GM21390 (cell line): Measurements from ENCODE around the gene GPR180.

ENCODE experiments used
- ATAC-seq: cut with Tn5 transposase; IDR thresholded peaks from one replicate; pipeline ENCODE4 v1.9.1; 2021; ENCODE audit not compliant: unreplicated experiment

Gene GPR180

DNA sequence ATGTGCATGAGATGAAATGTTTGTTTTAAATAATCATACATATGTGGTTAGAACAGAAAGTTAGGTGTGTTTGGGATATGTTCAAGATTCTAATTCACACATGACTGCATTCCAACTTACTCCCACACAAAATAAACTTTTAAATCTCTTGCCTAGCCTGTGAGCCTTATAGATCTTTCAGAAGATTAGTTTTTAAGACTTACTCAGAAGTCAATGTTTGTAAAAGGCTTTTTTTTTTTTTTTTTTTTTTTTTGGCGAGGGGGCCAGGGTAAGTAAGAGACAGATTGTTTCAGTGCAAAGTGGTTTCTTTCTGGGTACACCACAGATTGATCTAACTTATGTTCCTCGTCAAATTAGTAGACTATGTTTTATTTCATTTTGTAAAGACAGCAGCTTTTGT, 39.1 kb downstream of the GPR180 start:
- no peak for ATAC-seq

DNA sequence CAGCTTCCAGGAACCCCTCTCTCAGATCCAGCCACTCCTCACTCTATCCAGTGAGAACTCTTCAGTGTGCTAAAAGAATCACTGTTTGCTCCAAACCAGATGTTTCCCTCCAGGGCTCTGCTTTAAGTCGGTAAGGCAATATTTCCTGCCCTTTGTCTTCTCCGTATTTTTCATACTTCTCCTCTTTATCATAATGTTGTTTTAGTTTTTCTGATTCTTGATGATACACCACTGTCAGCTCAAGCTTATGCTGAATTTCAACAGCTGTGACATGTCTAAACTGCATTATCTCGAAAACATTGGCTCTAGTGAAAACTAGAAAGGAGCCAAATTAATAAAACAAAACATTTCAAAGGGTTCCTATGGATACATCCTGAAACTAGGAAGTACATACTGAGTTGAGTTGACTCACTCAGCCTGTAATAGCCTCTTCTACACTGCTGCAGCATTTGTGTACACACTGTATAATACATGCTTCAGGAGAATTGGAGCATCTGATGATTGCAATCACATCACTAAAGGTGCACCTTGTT, 39.8 kb downstream of the GPR180 start:
- no peak for ATAC-seq

DNA sequence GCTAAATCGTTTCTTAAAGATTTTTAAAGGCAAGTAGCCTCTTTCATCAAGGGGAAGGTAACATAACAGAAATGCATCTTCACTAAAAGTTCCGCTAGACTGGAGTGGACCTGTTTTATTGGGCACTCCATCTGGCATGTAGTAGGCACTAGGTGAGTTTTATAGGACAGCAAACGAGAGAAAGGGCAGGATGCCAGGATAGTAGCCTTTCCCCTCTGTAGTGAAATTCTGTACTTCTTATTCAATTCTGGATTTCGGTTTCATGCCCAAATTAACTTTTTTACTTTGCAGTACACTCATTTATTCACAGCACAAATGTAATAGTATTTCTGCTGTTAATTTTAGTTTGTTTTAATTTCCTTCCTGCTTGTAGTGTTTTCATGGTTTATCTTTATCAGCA, 45.2 kb downstream of the GPR180 start:
- ATAC-seq, result peak; percentile 82

DNA sequence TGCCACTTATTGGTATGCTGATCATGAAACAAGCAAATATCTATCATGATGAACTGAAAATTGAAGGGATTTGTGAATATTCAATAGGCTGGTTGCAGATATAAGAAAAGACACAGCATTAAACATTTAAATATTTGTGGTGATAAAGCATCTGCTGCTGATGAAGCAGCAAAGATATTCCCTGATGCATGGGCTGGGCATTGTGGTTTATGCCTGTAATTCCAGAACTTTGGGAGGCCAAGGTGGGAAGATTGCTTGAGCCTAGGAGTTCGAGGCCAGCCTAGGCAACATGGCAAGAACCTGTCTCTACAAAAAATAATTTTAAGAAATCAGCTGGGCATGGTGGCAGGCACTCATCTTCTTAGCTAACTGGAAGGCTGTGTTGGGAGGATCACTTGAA, 54.5 kb downstream of the GPR180 start:
- ATAC-seq, result no peak

DNA sequence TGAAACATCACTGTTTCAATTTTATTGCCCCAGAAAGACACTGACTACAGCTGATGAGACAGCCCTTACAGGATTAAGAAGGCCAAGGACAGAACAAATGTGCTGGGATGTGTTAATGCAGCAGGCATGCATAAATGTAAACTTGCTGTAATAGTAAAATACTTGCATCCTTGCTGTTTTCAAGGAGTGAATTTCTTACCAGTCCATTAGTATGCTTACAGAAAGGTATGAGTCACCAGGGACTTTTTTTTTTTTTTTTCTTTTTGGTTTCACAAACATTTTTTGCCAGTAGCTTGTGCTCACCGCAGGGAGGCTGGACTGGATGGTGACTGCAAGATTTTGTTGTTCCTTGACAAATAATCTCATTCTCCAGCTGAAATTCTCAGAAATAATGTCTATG, 55.1 kb downstream of the GPR180 start:
- peak; percentile 87 for ATAC-seq

DNA sequence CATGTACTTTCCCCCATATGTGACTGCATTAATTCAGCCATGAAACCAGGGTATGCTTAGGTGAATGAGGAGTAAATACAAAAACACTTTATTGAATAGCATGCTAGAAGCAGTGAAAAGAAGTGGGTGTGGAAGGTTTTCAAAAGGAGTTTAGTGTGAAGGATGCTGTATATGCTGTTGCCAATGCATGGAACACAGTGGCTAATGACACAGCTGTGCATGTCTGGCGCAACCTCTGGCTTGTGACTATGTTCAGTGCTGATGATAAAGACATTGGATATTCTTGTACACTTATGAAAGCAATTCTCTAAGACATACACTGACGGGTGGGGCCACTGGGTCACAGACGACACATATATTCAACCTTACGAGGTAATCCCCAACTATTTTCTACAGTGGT, 55.5 kb downstream of the GPR180 start:
- peak; percentile 31 for ATAC-seq

DNA sequence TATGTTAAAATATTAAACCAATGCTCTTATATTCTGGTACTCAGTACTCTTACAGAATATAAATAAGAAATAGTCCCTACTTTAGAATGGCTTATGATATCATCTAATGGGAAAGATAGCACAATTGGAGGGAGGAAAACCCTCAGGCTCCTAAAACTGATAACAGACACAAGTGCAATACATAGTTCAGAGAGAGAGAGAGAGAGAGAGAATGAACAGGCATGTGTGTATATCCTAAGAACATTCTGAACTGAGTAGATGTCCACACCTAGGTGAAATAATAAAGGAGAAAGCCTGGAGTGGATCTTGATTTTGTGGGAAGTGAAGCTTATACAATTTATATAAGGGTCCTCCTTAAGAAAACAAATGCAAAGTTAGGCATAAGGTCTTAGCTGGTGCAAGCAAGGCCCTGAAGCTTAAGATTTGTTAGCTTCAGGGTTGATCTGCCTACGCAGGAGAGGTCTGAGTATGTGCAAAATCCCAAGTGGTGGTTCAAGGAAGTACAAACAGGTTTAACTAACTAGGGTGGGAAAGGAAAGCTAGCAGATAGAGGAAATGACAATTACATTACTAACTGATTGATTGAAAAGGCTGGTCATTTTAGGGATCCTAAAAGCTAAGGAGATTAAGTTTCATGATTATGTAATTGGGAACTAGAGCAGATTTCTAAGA, 57.4 kb downstream of the GPR180 start:
- ATAC-seq, result no peak

DNA sequence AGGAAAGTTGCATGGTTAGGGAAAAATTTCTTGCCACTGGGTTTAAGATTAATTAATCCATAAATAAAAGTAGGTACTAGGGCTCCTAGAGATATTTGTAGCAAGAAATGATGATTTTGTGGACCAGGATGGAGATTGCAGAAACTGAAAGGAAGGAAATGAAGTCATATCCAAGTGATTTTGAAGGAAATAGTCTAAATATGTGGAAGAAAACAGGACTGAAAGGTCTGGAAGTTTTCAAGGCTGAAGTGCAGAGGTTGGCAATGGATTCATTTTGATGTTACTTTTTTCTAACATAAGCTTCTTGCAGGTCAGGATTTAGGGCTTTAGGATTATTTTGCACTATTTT, 57.9 kb downstream of the GPR180 start:
- ATAC-seq, result no peak

DNA sequence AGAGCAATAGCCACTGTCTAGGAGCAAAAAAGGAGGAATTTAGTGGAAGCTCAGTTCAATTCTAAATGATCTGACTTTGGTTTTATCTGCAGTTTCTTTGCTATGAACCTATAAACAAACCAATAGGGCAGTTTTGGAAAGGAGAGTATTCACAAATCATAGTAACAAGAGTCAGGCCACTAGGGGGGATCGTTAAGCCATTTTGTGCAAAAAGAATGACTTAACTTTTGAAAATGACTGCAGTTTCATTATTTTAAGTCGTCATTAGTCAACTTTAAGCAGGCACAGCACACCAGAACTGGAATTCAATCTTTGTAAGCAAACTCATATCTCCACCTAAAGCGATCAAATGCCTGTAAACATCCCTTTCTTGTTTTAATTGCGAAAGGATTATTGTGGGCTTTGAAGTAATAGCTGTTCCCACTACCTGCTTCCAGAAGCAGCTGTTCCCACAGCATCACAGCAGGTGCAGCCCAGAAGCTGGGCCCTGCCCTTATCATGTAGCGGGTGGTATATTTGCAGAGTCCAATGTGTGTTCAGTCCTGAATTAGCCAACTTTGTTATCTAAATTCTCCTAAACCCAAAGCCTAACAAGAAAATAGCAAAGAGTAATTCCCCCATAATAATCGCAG, 59.2 kb downstream of the GPR180 start:
- peak; percentile 41 for ATAC-seq

DNA sequence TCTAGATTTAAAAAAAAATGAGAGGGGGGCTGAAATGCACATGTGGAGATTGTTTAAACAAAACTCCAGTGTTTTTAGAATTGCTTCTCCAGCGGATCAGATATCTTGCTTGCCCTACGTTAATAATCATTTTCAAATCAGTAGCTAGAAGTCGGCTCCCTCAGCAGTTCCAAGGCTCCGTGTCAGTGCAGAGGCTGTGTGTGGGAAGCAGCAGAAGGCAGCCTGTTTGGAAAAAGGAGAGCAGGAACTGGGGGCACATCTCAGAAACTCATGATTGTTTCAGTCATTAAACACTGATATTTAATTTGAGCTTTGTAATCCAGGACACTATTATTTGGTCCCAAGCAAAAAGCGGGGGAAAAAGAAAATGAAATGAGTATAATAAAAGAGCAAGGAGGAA, 59.7 kb downstream of the GPR180 start:
- no peak for ATAC-seq

DNA sequence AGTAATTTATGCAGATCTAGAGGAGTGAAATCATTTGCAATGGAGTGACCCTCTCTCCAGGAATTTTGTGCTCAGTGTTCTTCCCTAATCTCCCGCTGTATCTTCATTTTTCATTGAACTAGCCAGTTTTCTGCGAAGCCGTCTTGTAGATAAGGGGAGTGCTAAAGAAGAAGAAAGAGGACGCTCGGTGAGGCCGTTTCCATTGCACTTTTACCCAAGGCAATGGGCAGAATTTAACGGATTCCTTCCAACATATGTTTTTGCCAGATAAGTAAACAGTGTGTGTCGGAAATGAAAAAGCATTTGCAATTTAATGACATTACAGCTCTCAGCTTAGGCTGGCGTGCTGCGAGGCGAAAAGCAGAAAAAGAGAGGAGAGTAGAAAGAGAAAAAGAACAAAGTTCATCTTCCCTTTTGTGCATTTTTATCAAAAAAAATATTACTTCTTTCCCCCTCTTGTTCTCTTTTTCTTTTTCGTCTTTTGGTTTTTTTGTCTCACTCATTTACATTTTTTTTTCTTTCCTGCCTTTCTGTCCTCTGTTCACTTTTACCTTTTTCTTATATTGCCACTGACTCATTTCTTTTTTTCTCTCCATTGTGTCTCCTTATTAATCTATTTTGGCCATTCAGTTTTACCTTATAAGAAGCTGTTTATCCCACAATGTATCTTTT, 60.8 kb downstream of the GPR180 start:
- ATAC-seq, result no peak

DNA sequence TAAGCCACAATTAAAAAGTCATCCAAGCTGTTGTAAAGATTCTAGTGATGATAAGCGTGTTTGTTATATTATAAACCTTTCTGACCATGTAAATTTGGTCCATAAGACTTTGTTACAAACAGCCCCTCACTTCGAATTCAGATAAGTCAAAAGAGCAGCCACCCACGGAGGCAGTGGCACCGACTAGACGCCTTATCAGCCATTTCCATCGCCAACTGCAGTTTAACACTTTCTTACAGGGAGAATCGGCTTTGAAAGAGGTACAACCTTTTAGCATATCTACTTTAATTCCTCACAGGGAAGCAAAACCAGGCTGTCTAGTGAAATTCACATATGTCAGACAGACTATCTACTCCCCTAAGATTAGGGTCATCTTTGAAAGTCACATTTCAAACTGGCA, 63.2 kb downstream of the GPR180 start:
- ATAC-seq, result no peak

DNA sequence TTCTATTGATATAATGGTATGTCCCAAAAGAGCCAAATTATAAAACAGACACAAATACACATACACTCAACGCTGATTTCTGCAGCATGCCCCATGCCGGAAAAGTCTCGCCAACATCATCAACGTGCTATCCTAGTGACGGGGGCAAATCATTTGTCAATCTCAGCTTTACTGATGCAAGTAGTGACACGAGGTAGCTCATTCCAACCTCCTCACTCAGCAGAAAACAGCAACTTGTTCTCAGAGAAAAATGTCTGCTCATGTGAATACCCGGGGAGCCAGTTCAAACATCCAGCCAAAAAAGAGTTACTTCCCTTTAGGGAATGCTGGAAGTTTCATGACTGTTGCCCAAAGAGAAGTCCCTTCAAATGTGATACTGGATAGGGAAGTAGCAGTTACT, 64.4 kb downstream of the GPR180 start:
- ATAC-seq, result no peak

DNA sequence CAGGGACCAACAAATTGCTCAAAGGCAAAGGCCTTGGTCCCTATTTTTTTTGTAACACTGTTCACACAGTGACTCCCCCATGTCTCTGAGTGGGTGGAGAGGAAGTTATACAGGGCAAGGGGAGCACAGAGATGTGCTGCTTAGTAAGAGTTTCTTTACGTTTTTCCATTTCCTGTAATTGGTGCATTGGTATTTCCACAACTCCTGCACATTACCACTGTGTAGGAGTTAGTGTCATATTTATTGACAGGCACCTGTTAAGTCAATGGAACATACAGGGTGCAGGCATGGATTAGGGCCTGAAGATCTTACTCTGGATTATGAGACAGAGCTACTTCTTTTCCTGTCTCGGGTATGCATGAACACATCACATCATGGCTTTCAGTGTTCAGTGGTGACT, 65.5 kb downstream of the GPR180 start:
- no peak for ATAC-seq

DNA sequence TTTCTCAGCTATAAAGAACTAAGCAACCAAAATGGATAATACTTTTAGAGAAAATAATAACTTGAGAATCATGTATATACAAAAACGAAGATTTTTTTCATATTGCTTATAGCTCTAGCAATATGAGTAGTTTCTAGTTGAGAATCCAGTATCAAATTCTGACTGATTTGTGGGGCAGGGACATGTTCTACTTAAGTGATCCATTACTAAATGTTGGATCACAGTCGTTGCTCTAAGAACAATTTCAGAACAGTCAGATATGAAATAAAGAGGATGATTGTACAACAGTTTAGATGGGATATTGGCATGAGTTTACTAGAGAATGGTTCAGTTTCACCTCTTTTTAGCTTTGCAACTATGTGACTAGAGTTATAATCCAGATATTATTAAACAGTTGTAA, 70.7 kb downstream of the GPR180 start:
- ATAC-seq, result no peak

DNA sequence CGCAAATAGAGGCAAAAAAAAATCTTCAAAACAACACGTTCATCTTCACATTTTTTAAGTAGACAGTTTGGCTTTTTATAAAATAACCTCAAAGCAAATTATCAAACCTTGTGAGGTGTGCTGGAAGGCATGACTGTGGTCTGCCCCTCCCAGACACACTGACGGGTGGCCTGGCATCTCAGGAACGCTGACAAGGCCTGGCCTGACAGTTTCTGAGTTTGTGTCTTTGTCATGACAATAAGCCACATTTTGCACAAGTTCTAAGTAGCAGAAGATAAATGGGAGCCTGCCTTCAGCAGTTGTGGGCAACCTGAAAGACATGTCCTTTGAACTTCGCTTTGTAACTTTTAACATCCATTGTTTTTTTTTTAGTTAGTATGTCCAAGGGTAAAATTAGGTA, 72.2 kb downstream of the GPR180 start:
- ATAC-seq, result no peak

DNA sequence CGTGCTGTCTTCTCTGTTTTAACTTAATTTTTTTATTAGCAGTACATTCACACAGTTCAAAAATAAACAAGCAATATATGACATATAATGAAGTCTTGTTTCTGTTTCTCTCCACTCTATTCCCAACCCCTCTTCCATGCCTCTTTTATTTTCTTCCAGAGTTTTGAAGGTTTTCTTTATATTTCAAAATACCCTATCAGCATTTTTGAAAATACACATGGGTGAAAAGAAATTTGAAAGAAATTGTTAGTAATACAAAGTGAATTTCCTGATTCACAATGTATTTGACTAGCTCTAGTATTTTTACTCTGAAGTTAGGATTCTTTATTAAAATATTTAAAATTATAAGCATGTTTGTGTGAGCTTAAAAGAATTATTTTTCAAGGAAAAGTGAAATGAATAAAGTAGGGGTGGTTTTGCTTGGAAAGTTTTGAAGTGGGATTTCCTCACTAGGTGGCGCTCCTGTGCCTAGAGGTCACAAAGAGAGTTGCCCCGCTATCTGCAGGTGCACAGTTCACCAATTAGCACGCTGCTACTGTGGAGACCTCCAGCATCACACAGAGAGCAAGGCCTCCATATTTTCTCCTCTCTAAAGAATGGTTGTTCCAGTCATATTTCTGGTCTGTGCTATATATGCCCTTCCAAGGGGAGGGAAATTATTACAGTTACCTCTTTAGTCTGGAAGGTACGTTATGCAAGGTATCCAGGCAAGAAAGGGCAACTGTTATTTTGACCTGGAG, 73.1 kb downstream of the GPR180 start:
- peak; percentile 79 for ATAC-seq

DNA sequence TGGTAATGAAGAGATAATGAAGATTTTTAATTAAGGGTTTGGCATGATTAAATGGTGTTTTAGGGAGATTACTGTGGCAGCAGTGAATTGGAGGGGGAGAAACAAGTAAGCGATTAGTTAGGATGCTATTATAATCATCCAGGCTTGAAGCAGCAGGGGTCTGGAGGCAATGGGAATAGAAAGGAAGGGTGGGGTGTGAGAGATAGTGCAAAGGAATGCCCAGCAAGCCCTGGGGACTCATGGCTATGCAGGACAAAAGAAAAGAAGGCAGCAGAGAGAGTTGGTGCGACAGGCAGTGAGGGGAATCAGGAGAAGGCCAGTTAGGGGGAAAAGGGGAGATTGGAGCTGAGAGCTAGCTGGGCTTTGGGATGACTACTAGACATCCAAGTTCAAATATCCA, 76.1 kb downstream of the GPR180 start:
- no peak for ATAC-seq

DNA sequence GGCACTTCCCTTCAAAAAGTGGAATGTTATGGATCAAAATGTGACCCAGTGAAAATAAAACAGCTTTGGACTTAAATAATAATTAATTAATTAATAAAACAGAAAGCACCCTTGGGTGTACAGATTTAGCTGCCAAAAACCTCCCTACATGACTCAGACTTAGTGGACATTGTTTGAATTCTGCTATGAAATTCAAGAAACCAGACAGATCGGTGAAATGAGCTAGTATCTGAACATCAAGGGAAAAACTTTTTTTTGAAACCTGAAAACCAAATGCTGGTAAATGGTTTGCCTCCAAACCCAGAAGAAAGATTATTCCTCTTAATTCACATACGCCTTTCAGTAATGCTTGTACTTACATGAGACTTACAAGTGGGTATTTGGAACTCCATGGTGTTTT, 77.2 kb downstream of the GPR180 start:
- ATAC-seq, result no peak

DNA sequence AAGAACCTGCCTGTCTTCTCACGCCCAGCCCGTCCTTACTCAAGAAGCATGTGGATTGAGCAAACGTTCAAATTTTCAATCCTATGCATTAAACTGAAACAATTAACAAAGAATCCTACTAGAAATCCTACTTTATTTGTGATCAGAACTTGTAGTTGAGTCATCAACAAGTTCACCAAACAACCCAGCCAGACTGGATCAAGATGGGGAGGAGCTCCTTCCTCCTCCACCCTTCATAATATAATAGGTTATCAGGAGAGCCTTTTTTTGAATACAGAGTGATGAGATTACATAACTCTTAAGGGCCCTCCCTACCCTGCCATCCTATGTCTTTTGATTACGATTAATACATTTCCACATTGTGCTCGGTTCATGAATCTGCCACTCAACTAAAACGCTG, 78.0 kb downstream of the GPR180 start:
- ATAC-seq, result no peak

DNA sequence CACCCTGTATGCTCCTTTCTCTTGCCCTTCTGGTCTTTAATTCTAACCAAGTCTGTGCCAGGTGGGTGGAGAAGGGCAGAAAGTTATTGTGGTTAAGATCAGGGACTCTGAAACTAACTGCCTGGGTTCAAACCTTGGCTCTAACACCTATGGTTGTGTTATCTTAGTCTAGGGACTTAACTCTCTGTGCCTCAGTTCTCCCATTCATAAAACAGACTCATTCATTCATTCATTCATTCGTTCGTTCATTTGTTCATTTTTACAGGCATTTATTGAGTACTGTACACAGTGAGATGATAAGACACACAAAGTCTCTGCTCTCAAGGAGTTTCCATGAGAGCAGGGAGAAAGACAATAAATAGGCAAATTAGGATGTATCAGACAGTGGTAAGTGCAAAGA, 80.6 kb downstream of the GPR180 start:
- ATAC-seq, result no peak

DNA sequence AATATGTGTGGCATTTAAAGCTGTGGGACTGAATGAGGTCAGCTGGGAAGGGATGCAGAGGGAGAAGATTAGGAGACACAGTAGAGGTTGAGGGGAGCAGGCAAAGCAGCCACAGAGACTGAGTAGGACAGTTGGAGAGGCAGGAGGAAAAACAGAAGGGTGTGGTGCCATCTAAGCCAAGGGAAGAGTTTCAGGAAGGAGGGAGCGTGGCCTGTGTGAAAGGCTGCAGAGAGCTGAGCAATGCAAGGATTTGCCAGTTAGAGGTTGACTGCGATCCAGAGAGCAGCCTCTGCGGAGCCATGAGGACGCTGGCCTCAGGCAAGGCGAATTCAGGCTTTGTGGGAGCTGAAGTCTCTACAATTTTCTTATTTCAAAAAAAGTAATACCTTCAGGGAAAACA, 81.8 kb downstream of the GPR180 start:
- no peak for ATAC-seq
